WTC11 (cell line): Measurements from ENCODE around the gene CACTIN. TPM values are rescaled to one million over a fixed set of nuclear protein-coding genes. Genes with fewer than 3 reads are reported as not detected.

ENCODE experiments used
- ATAC-seq: fragments of 200-7000 bp; cut with Tn5 transposase; 2 replicates; pipeline ENCODE4 v1.10.0; 2021; ENCODE audit warnings: mild to moderate bottlenecking, moderate library complexity
- CTCF ChIA-PET: fragments of 300-600 bp; sonication (Branson Sonifier 250); formaldehyde crosslinking; loops from one replicate; lab custom pipeline; 2021; ENCODE audit warnings: antibody characterized with exemption; lab: Charles Lee
- POLR2A ChIA-PET: fragments of 350-600 bp; sonication (Branson Sonifier 250); formaldehyde crosslinking; loops from one replicate; lab custom pipeline; 2021; ENCODE audit warnings: antibody characterized with exemption; lab: Charles Lee
- DNase-seq: peaks from one replicate; pipeline ENCODE4 v3.0.0; 2021; ENCODE audit warnings: low spot score
- H3K27ac Mint-ChIP-seq: 2 replicates; pipeline ENCODE4 v1.8.0; 2021; ENCODE audit warnings: mixed read lengths
- H3K27me3 Mint-ChIP-seq: 2 replicates; pipeline ENCODE4 v1.8.0; 2021; ENCODE audit warnings: low read depth, mild to moderate bottlenecking, moderate library complexity, mixed read lengths
- H3K36me3 Mint-ChIP-seq: 2 replicates; pipeline ENCODE4 v1.8.0; 2021; ENCODE audit warnings: mixed read lengths
- H3K4me1 Mint-ChIP-seq: 2 replicates; pipeline ENCODE4 v1.8.0; 2022; ENCODE audit warnings: mixed read lengths
- H3K4me3 Mint-ChIP-seq: 2 replicates; pipeline ENCODE4 v1.8.0; 2021; ENCODE audit warnings: mild to moderate bottlenecking, moderate library complexity, mixed read lengths
- H3K9me3 Mint-ChIP-seq: 2 replicates; pipeline ENCODE4 v1.8.0; 2021; ENCODE audit warnings: mixed read lengths
- ATF3 ChIP-seq: sonication (generic); formaldehyde crosslinking; conservative IDR thresholded peaks from 2 replicates; pipeline ENCODE4 v1.8.1; 2022; ENCODE audit warnings: mild to moderate bottlenecking, missing genetic modification reagents
- CBFB ChIP-seq: sonication (generic); formaldehyde crosslinking; IDR thresholded peaks from 2 replicates; pipeline ENCODE4 v1.8.1; 2022; ENCODE audit warnings: mild to moderate bottlenecking, low read depth, missing genetic modification reagents
- CDX4 ChIP-seq: fragments of 250-450 bp; sonication (Bioruptor Pico); IDR thresholded peaks from 2 replicates; pipeline ENCODE4 v1.9.0; 2021; ENCODE audit warnings: moderate library complexity, mild to moderate bottlenecking, inconsistent platforms, borderline replicate concordance
- ESRRA ChIP-seq: sonication (generic); formaldehyde crosslinking; IDR thresholded peaks from 2 replicates; pipeline ENCODE4 v1.8.1; 2022; ENCODE audit warnings: mild to moderate bottlenecking, missing genetic modification reagents, borderline replicate concordance
- FOXJ3 ChIP-seq: sonication (generic); formaldehyde crosslinking; IDR thresholded peaks from 2 replicates; pipeline ENCODE4 v1.9.0; 2021; ENCODE audit warnings: missing genetic modification reagents, mild to moderate bottlenecking, borderline replicate concordance
- GTF2I ChIP-seq: fragments of 250-450 bp; sonication (Bioruptor Pico); conservative IDR thresholded peaks from 2 replicates; pipeline ENCODE4 v1.4.0; 2021; ENCODE audit warnings: mild to moderate bottlenecking
- IRF2 ChIP-seq: sonication (generic); formaldehyde crosslinking; IDR thresholded peaks from 2 replicates; pipeline ENCODE4 v1.8.0; 2022; ENCODE audit warnings: low read depth, missing genetic modification reagents, borderline replicate concordance
- NR3C1 ChIP-seq: sonication (generic); formaldehyde crosslinking; conservative IDR thresholded peaks from 2 replicates; pipeline ENCODE4 v1.8.1; 2023; ENCODE audit warnings: low read depth, mild to moderate bottlenecking, missing genetic modification reagents
- TEAD1 ChIP-seq: sonication (generic); formaldehyde crosslinking; IDR thresholded peaks from 2 replicates; pipeline ENCODE4 v1.8.0; 2022; ENCODE audit warnings: mild to moderate bottlenecking, missing genetic modification reagents
- USF2 ChIP-seq: sonication (generic); formaldehyde crosslinking; IDR thresholded peaks from 2 replicates; pipeline ENCODE4 v1.8.1; 2023; ENCODE audit warnings: mild to moderate bottlenecking, missing genetic modification reagents, moderate library complexity
- ZNF121 ChIP-seq: sonication (generic); formaldehyde crosslinking; IDR thresholded peaks from 2 replicates; pipeline ENCODE4 v1.8.0; 2023; ENCODE audit warnings: missing genetic modification reagents
- ZNF219 ChIP-seq: sonication (generic); formaldehyde crosslinking; IDR thresholded peaks from 2 replicates; pipeline ENCODE4 v1.8.0; 2023; ENCODE audit warnings: missing genetic modification reagents, mild to moderate bottlenecking, borderline replicate concordance
- ZNF281 ChIP-seq: sonication (generic); formaldehyde crosslinking; IDR thresholded peaks from 2 replicates; pipeline ENCODE4 v1.8.0; 2023; ENCODE audit warnings: mild to moderate bottlenecking, missing genetic modification reagents
- ZNF396 ChIP-seq: fragments of 250-450 bp; sonication (Bioruptor Pico); IDR thresholded peaks from 2 replicates; pipeline ENCODE4 v1.8.0; 2021; ENCODE audit warnings: mild to moderate bottlenecking, moderate library complexity, borderline replicate concordance
- ZNF416 ChIP-seq: fragments of 250-450 bp; sonication (Bioruptor Pico); IDR thresholded peaks from 2 replicates; pipeline ENCODE4 v1.9.0; 2021; ENCODE audit warnings: mild to moderate bottlenecking, inconsistent platforms
- ZNF532 ChIP-seq: fragments of 250-450 bp; sonication (Bioruptor Pico); IDR thresholded peaks from 2 replicates; pipeline ENCODE4 v1.9.0; 2021; ENCODE audit warnings: mild to moderate bottlenecking, borderline replicate concordance
- total RNA-seq: library from RNA; stranded (reverse); gene quantifications from 3 replicates; pipeline ENCODE4 v1.2.3, GENCODE V29; 2021

The CACTIN gene
- total RNA-seq, 1 experiment from 2014 or later = 42.2 TPM

GRCh38 chr19:3575949-3576673 is 50.5 kb downstream of the CACTIN start:
- H3K4me1 Mint-ChIP-seq = peaks cover 21% of the 10 kb centered on the region
- TF ChIP-seq TEAD1 (CRISPR knock-in tag) (no peak), CDX4 (CRISPR knock-in tag) (no peak), ATF3 (CRISPR knock-in tag) (no peak), IRF2 (no peak), CBFB (CRISPR knock-in tag) (no peak), ZNF532 (CRISPR knock-in tag) (no peak), ZNF219 (no peak), ZNF416 (CRISPR knock-in tag) (no peak), FOXJ3 (CRISPR knock-in tag) (no peak), ZNF121 (no peak), ZNF396 (CRISPR knock-in tag) (no peak), GTF2I (no peak), ZNF281 (CRISPR knock-in tag) (no peak), ESRRA (CRISPR knock-in tag) (no peak), USF2 (CRISPR knock-in tag) (no peak), NR3C1 (CRISPR knock-in tag) (no peak)
- peak overlapping the region; percentile 85 for H3K27ac Mint-ChIP-seq
- ATAC-seq = no peak
- peak overlapping the region; percentile 72 for H3K4me3 Mint-ChIP-seq
- no peaks in the 10 kb centered on the region for H3K9me3 Mint-ChIP-seq
- no peak for DNase-seq
- ChIA-PET POLR2A (interaction anchor here (0.8 to 3.3 kb wide), 7 partner anchors 10 to 146 kb away, joined by 3 to 12 read pairs (median 4); partner anchors contain the start of gene GIPC3), CTCF (interaction anchor here (0.6 to 6.5 kb wide), 35 partner anchors 9 to 305 kb away, joined by 3 to 115 read pairs (median 4); partner anchors contain the start of genes FZR1, GIPC3, MFSD12 and MRPL54)
- peaks cover 18% of the 10 kb centered on the region for H3K27me3 Mint-ChIP-seq
- H3K36me3 Mint-ChIP-seq = peaks cover 8% of the 10 kb centered on the region
